Astrocyte of the cerebellum (primary cell): ENCODE results near the gene HTR7.

Source experiments
- DNase-seq: peaks from one replicate; pipeline ENCODE4 v3.0.0-alpha.2; 2011; ENCODE audit warnings: low read depth
- H3K4me3 ChIP-seq: 2 replicates; pipeline ENCODE4 v1.5.1; 2011; ENCODE audit warnings: mild to moderate bottlenecking, low read depth, low read length, moderate library complexity
- CTCF ChIP-seq: IDR thresholded peaks from 2 replicates; pipeline ENCODE4 v1.5.1; 2012; ENCODE audit warnings: low read length, low read depth, moderate library complexity, mild to moderate bottlenecking; ENCODE audit errors: missing control alignments
- in situ Hi-C: cut with HindIII; loops from 2 replicates; pipeline ENCODE4 v1.10.0; 2017; ENCODE audit warnings: low sequenced_read_pairs

Gene HTR7

DNA sequence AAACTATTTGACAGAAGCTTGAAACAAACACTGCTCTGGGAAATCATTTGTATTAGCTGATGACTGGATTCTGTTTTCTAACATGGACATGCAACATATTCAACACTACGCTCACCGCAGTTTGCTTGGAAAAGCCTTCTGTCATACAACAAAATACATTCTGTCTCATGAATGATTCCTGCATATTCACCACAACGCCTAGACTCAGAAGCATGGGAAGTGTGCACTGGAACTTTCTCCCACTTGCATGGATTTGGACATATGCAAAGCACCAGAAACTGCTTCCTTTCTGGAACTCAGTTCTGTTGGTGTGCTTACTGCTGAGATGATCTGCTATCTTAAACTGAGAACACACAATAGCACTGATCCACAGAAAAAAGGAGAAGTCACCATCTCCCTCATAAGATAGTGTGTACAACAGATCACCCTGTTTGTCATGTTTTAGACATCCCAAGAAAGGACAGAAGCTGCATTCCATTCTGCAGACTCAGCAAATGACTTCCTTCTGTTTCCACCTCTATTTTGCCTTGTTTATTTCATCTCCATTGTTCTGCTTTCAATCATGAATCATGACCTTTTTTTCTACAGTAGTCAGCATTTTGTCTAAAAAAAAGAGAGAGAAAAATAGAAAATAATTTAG lies 115.8 kb downstream of the HTR7 start:
- no peak overlapping the region for H3K4me3 ChIP-seq
- DNase-seq: no peak
- no peak for TF ChIP-seq CTCF
- in situ Hi-C loops: no loop called here

DNA sequence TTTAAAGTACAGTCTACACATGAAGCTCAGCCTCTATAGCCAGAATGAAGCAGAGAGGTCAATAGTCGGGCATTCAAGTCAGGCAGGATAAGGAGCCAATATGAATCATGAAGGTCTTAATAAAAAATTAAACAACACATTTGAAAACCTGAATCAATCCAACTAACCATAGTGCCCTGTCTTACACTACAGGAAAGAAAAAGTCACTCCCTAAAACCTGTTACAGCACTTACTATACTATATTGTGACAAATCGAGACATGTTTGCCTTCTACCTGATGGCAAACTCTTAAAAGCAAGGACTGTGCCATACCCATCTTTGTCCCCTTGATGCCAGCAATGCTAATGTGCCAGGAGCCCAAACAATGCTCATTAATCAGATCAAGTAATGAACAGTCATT lies 117.6 kb downstream of the HTR7 start:
- DNase-seq: no peak
- H3K4me3 ChIP-seq: no peak overlapping the region
- TF ChIP-seq CTCF: no peak
- in situ Hi-C loops: no loop called here

GRCh38 chr10:90738885-90739284 lies 119.0 kb downstream of the HTR7 start:
- in situ Hi-C loops: no loop called here
- no peak for DNase-seq
- no peak for TF ChIP-seq CTCF
- no peak overlapping the region for H3K4me3 ChIP-seq

GRCh38 chr10:90734415-90734814 lies 123.4 kb downstream of the HTR7 start:
- in situ Hi-C loops: no loop called here
- no peak for TF ChIP-seq CTCF
- no peak overlapping the region for H3K4me3 ChIP-seq
- DNase-seq: no peak

- in situ Hi-C loops: no loop called here
Observed at GRCh38 chr10:90732581-90732980, 125.3 kb downstream of the HTR7 start.

GRCh38 chr10:90723416-90724068 lies 134.3 kb downstream of the HTR7 start:
- in situ Hi-C loops: no loop called here
- TF ChIP-seq CTCF: no peak
- DNase-seq: no peak
- no peak overlapping the region for H3K4me3 ChIP-seq

More at GRCh38 chr10:90732581-90732980, 125.3 kb downstream of the HTR7 start:
- no peak for TF ChIP-seq CTCF
- no peak for DNase-seq
- no peak overlapping the region for H3K4me3 ChIP-seq
